AG04449 (cell line): ENCODE results near the gene LDLRAD4.

Experiments
- CTCF ChIA-PET: fragments of 350-600 bp; formaldehyde crosslinking; extraction: SDS; loops from one replicate; lab custom pipeline; 2021; ENCODE audit warnings: antibody characterized with exemption; lab: Yijun Ruan, JAX
- POLR2A ChIA-PET: fragments of 400-600, 350-600 bp; formaldehyde crosslinking; extraction: SDS; loops from one replicate; lab custom pipeline; 2020; ENCODE audit warnings: antibody characterized with exemption, inconsistent platforms; lab: Yijun Ruan, JAX
- DNase-seq: peaks from one replicate; pipeline ENCODE4 v3.0.0-alpha.2; 2010; ENCODE audit warnings: low read depth, low spot score
- H3K4me3 ChIP-seq: 2 replicates; pipeline ENCODE4 v1.5.1; 2011; ENCODE audit warnings: low read depth, mild to moderate bottlenecking, control low read depth, low read length
- TF ChIP-seq, protein P1 (sequence below): IDR thresholded peaks from one replicate; pipeline ENCODE4 v1.5.1; 2011; ENCODE audit warnings: mild to moderate bottlenecking, moderate library complexity, low read length, control low read depth, inconsistent platforms; ENCODE audit not compliant: insufficient read depth; ENCODE audit errors: missing control alignments

Gene LDLRAD4

DNA sequence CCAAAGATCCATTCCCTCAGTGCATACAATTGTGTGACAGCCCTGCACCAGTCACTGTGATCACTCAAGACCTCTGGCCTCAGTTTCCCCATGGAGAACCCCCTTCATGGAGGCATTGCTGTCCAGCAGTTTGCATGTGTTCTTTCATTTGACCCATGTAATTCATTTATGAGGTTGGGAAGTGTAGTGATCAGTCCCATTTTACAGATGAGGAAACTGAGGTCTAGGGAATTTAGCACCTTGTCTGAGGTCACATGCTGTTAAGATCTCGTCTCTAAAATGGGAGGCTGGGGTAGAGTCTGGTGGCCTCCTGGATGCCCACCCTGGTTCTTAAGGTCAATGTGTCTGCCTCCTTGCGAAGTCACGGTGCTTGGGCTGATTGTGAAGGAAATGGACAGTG lies 19.1 kb downstream of the LDLRAD4 start:
- ChIA-PET POLR2A (no interaction called here), CTCF (no interaction called here)
- H3K4me3 ChIP-seq = no peak overlapping the region
- TF ChIP-seq, protein P1, sequence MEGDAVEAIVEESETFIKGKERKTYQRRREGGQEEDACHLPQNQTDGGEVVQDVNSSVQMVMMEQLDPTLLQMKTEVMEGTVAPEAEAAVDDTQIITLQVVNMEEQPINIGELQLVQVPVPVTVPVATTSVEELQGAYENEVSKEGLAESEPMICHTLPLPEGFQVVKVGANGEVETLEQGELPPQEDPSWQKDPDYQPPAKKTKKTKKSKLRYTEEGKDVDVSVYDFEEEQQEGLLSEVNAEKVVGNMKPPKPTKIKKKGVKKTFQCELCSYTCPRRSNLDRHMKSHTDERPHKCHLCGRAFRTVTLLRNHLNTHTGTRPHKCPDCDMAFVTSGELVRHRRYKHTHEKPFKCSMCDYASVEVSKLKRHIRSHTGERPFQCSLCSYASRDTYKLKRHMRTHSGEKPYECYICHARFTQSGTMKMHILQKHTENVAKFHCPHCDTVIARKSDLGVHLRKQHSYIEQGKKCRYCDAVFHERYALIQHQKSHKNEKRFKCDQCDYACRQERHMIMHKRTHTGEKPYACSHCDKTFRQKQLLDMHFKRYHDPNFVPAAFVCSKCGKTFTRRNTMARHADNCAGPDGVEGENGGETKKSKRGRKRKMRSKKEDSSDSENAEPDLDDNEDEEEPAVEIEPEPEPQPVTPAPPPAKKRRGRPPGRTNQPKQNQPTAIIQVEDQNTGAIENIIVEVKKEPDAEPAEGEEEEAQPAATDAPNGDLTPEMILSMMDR = no peak
- DNase-seq = no peak

DNA sequence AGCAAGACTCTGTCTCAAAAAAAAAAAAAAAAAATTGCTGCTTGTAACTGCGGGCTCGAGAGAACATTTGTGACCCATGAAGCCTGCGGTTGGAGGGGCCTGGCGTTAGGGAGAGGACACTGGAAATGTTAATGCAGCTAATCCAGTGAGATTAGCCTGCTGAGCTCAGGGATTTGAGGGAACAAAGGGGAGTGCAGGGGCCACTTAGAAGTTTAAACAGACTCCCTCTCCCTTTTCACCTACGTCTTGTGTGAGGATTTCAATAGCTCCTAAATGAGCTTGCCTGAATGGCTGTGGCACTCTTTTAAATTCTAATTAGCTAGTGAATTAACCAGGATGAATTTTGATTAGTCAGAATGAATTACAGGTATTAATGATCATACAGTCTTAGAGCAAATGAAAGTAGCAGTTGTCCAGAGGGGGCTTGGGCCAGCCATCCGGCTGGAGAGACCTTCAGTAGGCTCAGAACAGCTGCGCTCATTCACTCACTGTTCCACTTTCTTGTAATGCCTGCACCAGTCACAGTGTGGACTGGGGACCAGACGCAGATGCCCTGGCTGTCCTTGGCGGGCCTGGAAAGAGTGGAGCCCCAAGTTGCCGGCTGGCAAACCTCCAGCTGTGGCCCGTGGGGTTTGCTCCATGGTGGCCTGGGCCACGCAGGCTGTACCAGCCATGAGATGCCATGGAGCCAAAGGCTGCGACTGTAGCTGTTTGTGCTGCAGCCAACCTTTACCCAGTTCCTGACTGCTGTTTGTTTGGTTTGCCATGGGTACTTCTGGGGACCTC lies 20.8 kb downstream of the LDLRAD4 start:
- no peak for DNase-seq
- ChIA-PET CTCF (interaction anchor here (1.7 kb wide), 1 partner anchor 11 kb away, joined by 4 read pairs; no protein-coding TSS in a partner anchor), POLR2A (no interaction called here)
- H3K4me3 ChIP-seq = no peak overlapping the region
- TF ChIP-seq, protein P1 = no peak

DNA sequence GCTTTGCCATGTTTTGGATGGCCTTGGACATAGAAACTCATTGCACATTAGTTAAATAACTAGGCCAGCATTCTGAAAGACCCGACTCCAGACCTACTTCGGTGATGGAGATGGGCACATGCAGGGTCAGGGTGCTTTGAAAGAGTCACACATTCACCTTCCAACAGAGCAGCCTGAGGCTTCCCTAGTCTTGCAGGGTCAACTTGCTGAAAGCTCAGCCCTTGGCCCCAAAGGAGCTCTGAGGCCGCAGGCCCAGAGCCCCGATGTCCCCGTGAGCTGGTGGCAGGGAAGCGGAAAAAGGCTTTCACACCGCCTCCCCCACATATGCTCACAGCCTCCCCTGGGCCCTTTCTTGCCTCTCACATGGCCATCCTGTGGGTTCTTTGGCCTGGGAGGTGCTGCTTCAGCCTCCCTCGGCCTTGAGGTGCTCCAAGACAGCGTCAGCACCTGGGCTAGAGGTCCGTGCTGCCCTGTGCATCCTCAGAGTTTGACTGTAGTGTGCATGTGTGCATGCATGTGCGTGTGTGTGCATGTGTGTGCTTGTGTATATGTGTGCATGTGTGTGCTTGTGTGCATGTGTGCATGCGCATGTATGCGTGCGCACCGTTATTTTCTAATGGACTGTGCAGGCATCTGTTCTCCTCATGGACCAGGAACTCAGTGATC lies 21.6 kb downstream of the LDLRAD4 start:
- TF ChIP-seq, protein P1 = no peak
- no peak overlapping the region for H3K4me3 ChIP-seq
- CTCF ChIA-PET = interaction anchor here (1.7 kb wide), 1 partner anchor 11 kb away, joined by 4 read pairs; no protein-coding TSS in a partner anchor
- no peak for DNase-seq
- POLR2A ChIA-PET = no interaction called here

DNA sequence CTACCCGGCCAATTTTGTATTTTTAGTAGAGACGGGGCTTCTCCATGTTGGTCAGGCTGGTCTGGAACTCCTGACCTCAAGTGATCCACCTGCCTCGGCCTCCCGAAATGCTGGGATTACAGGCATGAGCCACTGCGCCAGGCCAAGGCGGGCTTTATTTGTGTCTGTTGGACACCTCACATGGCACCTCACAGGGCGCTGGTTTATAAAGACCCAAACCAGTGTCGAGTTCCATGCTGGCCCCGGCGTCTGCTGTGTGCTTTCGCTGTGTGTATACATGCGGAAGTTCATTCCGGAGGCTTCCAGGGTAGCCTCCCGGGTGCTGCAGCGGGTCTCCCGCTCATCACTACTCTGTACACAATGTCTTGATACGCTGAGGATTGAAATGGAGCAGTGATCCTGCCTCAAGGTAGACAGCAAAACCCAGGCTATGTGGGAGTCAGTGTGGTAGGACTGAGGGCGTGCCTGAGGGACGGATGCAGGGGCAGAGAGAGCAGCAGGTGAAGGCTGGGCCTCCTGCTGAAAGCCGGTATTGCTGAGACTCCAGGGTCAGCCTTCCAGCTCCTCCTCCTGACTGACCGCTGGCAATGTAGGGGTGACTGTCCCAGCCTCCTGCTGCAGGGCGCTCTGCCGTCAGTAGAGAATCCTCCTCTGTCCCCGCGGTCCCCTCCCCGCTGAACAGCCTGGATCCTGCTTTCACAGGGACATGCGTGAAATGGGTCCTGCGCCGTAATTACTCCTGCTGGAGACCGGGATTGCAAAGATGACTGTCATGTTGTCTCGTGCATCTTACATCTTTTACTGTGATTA lies 22.7 kb downstream of the LDLRAD4 start:
- CTCF ChIA-PET = interaction anchor here (1.7 kb wide), 1 partner anchor 13 kb away, joined by 4 read pairs; no protein-coding TSS in a partner anchor
- POLR2A ChIA-PET = no interaction called here
- no peak overlapping the region for H3K4me3 ChIP-seq

DNA sequence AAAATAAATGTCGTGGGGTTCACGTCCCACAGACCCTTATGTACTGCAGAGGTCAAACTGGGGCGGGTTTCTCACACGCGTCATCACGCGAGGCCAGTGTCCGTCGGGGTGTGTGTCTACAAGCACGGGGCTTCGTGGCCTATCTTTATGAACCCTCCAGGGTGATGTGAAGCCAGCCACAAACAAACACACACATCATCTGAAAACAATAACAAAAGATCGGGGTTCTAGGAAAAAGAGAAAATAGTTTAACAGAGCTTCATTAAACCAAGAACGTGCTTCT lies 23.3 kb downstream of the LDLRAD4 start:
- ChIA-PET POLR2A (no interaction called here), CTCF (no interaction called here)
- DNase-seq = no peak
- TF ChIP-seq, protein P1 = no peak
- H3K4me3 ChIP-seq = no peak overlapping the region

More for the DNA sequence above, 22.7 kb downstream of the LDLRAD4 start:
- no peak for DNase-seq
- TF ChIP-seq, protein P1 = no peak

DNA sequence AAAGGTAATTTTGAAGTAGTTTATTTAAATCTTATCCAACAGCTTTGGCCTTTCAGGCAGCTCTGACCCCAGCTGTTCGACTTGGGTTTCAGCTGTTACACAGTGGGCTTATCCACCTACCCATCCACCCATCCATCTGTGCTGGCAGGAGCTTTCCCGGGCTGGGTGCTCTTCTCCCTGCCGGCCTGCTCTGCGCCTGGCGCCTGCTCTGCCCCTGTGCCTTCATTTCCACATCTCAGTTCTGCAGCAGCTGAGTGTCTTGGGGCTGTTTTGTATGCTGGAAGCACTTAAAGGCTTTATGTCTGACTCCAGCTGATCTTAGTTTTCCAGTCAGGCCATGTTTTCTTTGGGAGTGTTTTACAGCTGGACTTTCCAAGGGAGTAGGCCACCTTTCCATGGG lies 24.2 kb downstream of the LDLRAD4 start:
- no peak for DNase-seq
- TF ChIP-seq, protein P1 = no peak
- ChIA-PET POLR2A (no interaction called here), CTCF (no interaction called here)
- no peak overlapping the region for H3K4me3 ChIP-seq
